GM18507 (cell line): ENCODE data around the gene CD28.

Source experiments
- DNase-seq: peaks from one replicate; pipeline ENCODE4 v3.0.0; 2011; ENCODE audit warnings: low read depth; ENCODE audit not compliant: insufficient read length; ENCODE audit errors: extremely low spot score
- FAIRE-seq: peaks from 2 replicates; lab custom pipeline; 2011; peaks lifted over from hg19 to GRCh38; lab: Jason Lieb, UNC

CD28 gene

GRCh38 chr2:203710226-203710625 is 3.8 kb downstream of the CD28 start:
- no peak for DNase-seq
- FAIRE-seq = no peak

GRCh38 chr2:203710952-203711351 is 4.5 kb downstream of the CD28 start:
- FAIRE-seq = no peak
- no peak for DNase-seq

- FAIRE-seq = peak; percentile 46
These were observed 5.0 kb downstream of the CD28 start for GRCh38 chr2:203711399-203711798.

GRCh38 chr2:203713381-203713780 is 6.9 kb downstream of the CD28 start:
- DNase-seq = no peak

More at GRCh38 chr2:203711399-203711798, 5.0 kb downstream of the CD28 start:
- no peak for DNase-seq

GRCh38 chr2:203714112-203714511 is 7.7 kb downstream of the CD28 start:
- DNase-seq (no peak), FAIRE-seq (no peak)

More at GRCh38 chr2:203713381-203713780, 6.9 kb downstream of the CD28 start:
- FAIRE-seq = no peak

GRCh38 chr2:203715744-203716143 is 9.3 kb downstream of the CD28 start:
- DNase-seq (no peak), FAIRE-seq (no peak)

GRCh38 chr2:203718087-203718486 is 11.6 kb downstream of the CD28 start:
- FAIRE-seq = peak; percentile 84

GRCh38 chr2:203719456-203720410 is 13.3 kb downstream of the CD28 start:
- DNase-seq (no peak), FAIRE-seq (no peak)

More at GRCh38 chr2:203718087-203718486, 11.6 kb downstream of the CD28 start:
- no peak for DNase-seq

- DNase-seq (no peak), FAIRE-seq (no peak)
These were observed 14.7 kb downstream of the CD28 start for GRCh38 chr2:203720915-203721672.

GRCh38 chr2:203721781-203722300 is 15.4 kb downstream of the CD28 start:
- FAIRE-seq (no peak), DNase-seq (no peak)

- FAIRE-seq = no peak
These were observed 16.0 kb downstream of the CD28 start for GRCh38 chr2:203722411-203722810.

GRCh38 chr2:203728321-203728720 is 21.9 kb downstream of the CD28 start:
- FAIRE-seq = no peak
- DNase-seq = no peak

More at GRCh38 chr2:203722411-203722810, 16.0 kb downstream of the CD28 start:
- DNase-seq = no peak

- FAIRE-seq = no peak
- no peak for DNase-seq
These were observed 23.8 kb downstream of the CD28 start for GRCh38 chr2:203730076-203730729.

- no peak for DNase-seq
- no peak for FAIRE-seq
These were observed 24.4 kb downstream of the CD28 start for GRCh38 chr2:203730883-203731282.

- no peak for DNase-seq
These were observed 25.9 kb downstream of the CD28 start for GRCh38 chr2:203732092-203732952.

GRCh38 chr2:203732953-203733510 is 26.6 kb downstream of the CD28 start:
- FAIRE-seq (no peak), DNase-seq (no peak)

More at GRCh38 chr2:203732092-203732952, 25.9 kb downstream of the CD28 start:
- no peak for FAIRE-seq

- FAIRE-seq = no peak
- DNase-seq = no peak
These were observed 27.2 kb downstream of the CD28 start for GRCh38 chr2:203733684-203734083.

GRCh38 chr2:203734276-203734983 is 28.0 kb downstream of the CD28 start:
- FAIRE-seq (no peak), DNase-seq (no peak)
